OCI-LY1 (cell line): ENCODE results near the gene RCAN1.
A peak's percentile ranks its signal among the peaks of the same experiment; 100 is the strongest.

Experiments used
- H2AFZ ChIP-seq: fragments of 200-600 bp; sonication (generic), shearing (Covaris generic); 2 replicates; pipeline ENCODE4 v1.6.0; 2014; ENCODE audit warnings: antibody characterized with exemption, mild to moderate bottlenecking, low read length
- H3F3A ChIP-seq: fragments of 200-600 bp; sonication (generic), shearing (Covaris generic); 2 replicates; pipeline ENCODE4 v1.6.0; 2014; ENCODE audit warnings: mild to moderate bottlenecking, antibody characterized with exemption, low read length, moderate library complexity; ENCODE audit not compliant: insufficient read depth
- H3K27ac ChIP-seq: fragments of 200-600 bp; sonication (generic); 2 replicates; pipeline ENCODE4 v1.5.1; 2014; ENCODE audit warnings: low read length, mixed run types, mild to moderate bottlenecking, low read depth; ENCODE audit not compliant: poor library complexity, severe bottlenecking
- H3K27me3 ChIP-seq: fragments of 200-600 bp; sonication (generic); 2 replicates; pipeline ENCODE4 v1.6.0; 2014; ENCODE audit warnings: antibody characterized with exemption, mild to moderate bottlenecking, low read length, moderate library complexity; ENCODE audit not compliant: insufficient read depth
- H3K36me3 ChIP-seq: fragments of 200-600 bp; sonication (generic); 2 replicates; pipeline ENCODE4 v1.6.1; 2014; ENCODE audit warnings: mild to moderate bottlenecking, antibody characterized with exemption, low read length, moderate library complexity, mixed read lengths; ENCODE audit not compliant: insufficient read depth
- H3K4me1 ChIP-seq: fragments of 200-600 bp; sonication (generic); 2 replicates; pipeline ENCODE4 v1.5.1; 2014; ENCODE audit warnings: mild to moderate bottlenecking, low read length, moderate library complexity; ENCODE audit not compliant: insufficient read depth, severe bottlenecking
- H3K4me2 ChIP-seq: fragments of 200-600 bp; sonication (generic), shearing (Covaris generic); 2 replicates; pipeline ENCODE4 v1.6.1; 2014; ENCODE audit warnings: low read length
- H3K4me3 ChIP-seq: fragments of 200-600 bp; sonication (generic); 2 replicates; pipeline ENCODE4 v1.5.1; 2014; ENCODE audit warnings: low read length, low read depth, mild to moderate bottlenecking, mixed read lengths; ENCODE audit not compliant: poor library complexity, severe bottlenecking
- H3K79me2 ChIP-seq: fragments of 200-600 bp; shearing (Covaris generic); 2 replicates; pipeline ENCODE4 v1.6.1; 2016; ENCODE audit warnings: mixed run types, low read length, mixed read lengths; ENCODE audit not compliant: insufficient read depth
- H3K9ac ChIP-seq: fragments of 200-600 bp; sonication (generic), shearing (Covaris generic); 2 replicates; pipeline ENCODE4 v1.6.1; 2014; ENCODE audit warnings: mild to moderate bottlenecking, low read length, mixed read lengths
- H3K9me2 ChIP-seq: fragments of 200-600 bp; sonication (generic), shearing (Covaris generic); 2 replicates; pipeline ENCODE4 v1.6.1; 2014; ENCODE audit warnings: low read depth, mild to moderate bottlenecking, low read length, mixed read lengths
- H3K9me3 ChIP-seq: fragments of 200-600 bp; shearing (Covaris generic); 2 replicates; pipeline ENCODE4 v1.6.1; 2014; ENCODE audit warnings: low read length, mixed read lengths
- H4K20me1 ChIP-seq: fragments of 200-600 bp; sonication (generic), shearing (Covaris generic); 2 replicates; pipeline ENCODE4 v1.6.0; 2016; ENCODE audit warnings: mild to moderate bottlenecking, low read length; ENCODE audit not compliant: insufficient read depth
- CTCF ChIP-seq: fragments of 200-600 bp; sonication (generic), shearing (Covaris generic); IDR thresholded peaks from 2 replicates; pipeline ENCODE4 v1.5.1; 2017; ENCODE audit warnings: mild to moderate bottlenecking, antibody characterized with exemption, low read length, moderate library complexity, mixed read lengths
- EZH2 ChIP-seq: fragments of 200-600 bp; sonication (generic), shearing (Covaris generic); IDR thresholded peaks from 2 replicates; pipeline ENCODE4 v1.8.0; 2017; ENCODE audit warnings: borderline replicate concordance, mixed run types, mild to moderate bottlenecking, antibody characterized with exemption, low read length, moderate library complexity, mixed read lengths

The RCAN1 gene

DNA sequence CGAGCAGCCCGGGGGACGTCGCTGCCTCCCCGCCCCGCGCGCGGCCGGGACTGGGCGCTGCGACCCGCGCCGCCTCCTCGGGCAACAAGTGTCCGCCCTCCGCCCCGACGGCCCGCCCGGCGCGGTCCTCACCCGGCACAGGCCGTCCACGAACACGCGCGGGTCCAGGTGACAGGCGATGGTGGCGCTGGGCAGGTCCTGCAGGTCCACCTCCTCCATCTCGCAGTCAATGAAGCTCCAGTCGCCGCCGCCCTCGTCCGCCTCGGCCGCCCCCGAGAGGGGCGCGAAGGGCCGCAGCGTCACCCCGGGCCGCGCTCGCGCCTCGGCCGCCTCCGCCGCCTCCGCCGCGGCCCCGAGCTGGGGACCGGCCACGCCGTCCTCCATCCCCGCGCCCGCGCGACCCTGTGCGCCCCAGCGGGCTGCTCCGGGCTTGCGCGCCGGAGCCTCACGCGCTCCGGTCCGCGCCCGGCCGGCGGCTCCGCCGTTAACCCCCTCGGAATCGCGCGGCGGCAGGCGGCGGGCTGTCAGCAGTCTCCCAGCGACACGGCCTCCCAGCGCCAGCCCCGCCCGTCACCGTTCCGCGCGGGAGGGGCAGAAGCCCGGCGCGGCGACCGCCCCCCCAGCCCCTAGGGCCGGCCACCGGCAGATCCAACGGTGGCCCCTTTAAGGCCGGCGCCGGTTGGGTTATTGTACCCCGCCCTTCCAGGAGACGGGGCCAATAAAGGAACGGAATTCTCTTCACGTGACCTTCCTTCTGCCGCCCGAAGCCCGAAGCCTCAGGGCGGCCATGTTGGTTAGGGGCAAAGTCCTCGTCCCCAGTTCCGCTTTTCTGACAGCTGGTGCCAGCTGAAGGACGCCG is at the start of gene RCAN1:
TSS of gene RCAN1 (minus strand) at position 486 of the 859 bp plus-strand sequence. CDS start at position 384, 102 bp downstream.
- Histone ChIP-seq H3K9ac (peak within 1 kb of the TSS; percentile 41; the same call in 1 of the 2 replicates), H3K79me2 (no peaks in the 10 kb centered on the region), H3K27me3 (peaks cover 9% of the 10 kb centered on the region; the same call in 1 of the 2 replicates), H3K4me1 (peaks cover 7% of the 10 kb centered on the region), H3K4me3 (peak within 1 kb of the TSS; percentile 61), H3K36me3 (no peaks in the 10 kb centered on the region), H3K9me3 (no peaks in the 10 kb centered on the region), H3K4me2 (peak within 1 kb of the TSS; percentile 68), H4K20me1 (no peaks in the 10 kb centered on the region), H3F3A (no peaks in the 10 kb centered on the region), H3K27ac (no peak within 1 kb of the TSS), H2AFZ (no peak within 1 kb of the TSS), H3K9me2 (no peaks in the 10 kb centered on the region)
- TF ChIP-seq CTCF (no peak), EZH2 (no peak)

DNA sequence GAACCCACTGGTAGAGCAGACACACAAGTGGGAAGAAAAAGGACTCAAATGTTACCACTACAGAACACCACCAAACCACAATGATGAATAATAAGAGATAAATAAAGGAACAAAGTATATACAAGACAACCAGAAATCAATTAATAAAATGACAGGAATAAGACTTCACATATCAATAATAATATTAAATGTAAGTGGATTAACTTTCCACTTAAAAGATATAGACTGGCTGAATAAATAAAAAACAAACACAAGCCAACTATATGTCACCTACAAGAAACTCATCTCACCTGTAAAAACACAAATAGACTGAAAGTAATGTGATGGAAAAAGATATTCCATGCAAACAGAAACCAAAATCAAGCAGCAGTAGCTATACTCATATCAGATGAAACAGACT is 46.9 kb upstream of the RCAN1 start:
- TF ChIP-seq EZH2, result no peak
- H3K36me3 ChIP-seq, result no peaks in the 10 kb centered on the region
- no peak overlapping the region for H2AFZ ChIP-seq
- H3F3A ChIP-seq, result no peaks in the 10 kb centered on the region
- no peak overlapping the region for H3K9ac ChIP-seq
- no peak overlapping the region for H3K4me2 ChIP-seq
- no peaks in the 10 kb centered on the region for H3K9me2 ChIP-seq
- no peak overlapping the region for H3K27ac ChIP-seq
- no peaks in the 10 kb centered on the region for H3K9me3 ChIP-seq
- no peaks in the 10 kb centered on the region for H3K79me2 ChIP-seq
- no peaks in the 10 kb centered on the region for H3K4me1 ChIP-seq
- H4K20me1 ChIP-seq, result no peaks in the 10 kb centered on the region
- no peaks in the 10 kb centered on the region for H3K27me3 ChIP-seq
- no peak overlapping the region for H3K4me3 ChIP-seq

DNA sequence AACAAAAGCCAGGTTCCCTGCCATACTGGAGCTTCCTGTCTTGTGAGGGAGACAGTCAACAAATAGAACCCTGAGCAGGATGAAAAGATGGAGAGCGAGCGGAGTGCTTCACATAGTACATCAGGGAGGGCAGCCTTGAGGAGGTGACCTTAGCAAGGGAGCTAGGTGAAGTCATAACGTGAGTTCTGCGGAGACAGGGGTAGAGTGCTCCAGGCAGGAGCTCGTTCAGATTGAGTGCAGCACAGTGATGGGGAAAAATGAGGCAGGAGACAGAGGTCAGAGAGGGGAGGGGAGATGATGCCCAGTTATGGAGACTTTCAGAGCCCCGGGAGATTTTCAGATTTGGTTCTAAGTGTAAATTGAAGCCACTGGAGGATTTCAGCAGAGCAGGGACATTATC is 38.6 kb upstream of the RCAN1 start:
- Histone ChIP-seq H3K4me1 (no peaks in the 10 kb centered on the region), H3K27me3 (no peaks in the 10 kb centered on the region), H3K27ac (no peak overlapping the region), H3K36me3 (no peaks in the 10 kb centered on the region), H3F3A (no peaks in the 10 kb centered on the region), H3K4me2 (no peak overlapping the region), H4K20me1 (no peaks in the 10 kb centered on the region), H3K4me3 (no peak overlapping the region), H3K79me2 (no peaks in the 10 kb centered on the region), H3K9me2 (no peaks in the 10 kb centered on the region), H3K9me3 (no peaks in the 10 kb centered on the region; the same call in 1 of the 2 replicates), H2AFZ (no peak overlapping the region), H3K9ac (no peak overlapping the region)
- TF ChIP-seq EZH2, result no peak
- TF ChIP-seq CTCF, result no peak
